ENCODE data around the gene ZNF419. TPM values are rescaled to one million over a fixed set of nuclear protein-coding genes. Genes with fewer than 3 reads are reported as not detected.

Gene ZNF419
- total and polyA plus RNA-seq, 2 donors (not counting 3 experiments of a cell fraction or from before 2014, with no cell fraction given), result 6.3 to 6.4 TPM

- Histone ChIP-seq H2AFZ (ENCODE audit: low read depth, low read length) (no peak overlapping the region), H3K27ac (ENCODE audit: insufficient read depth, low read depth, low read length) (no peak overlapping the region), H3K79me2 (ENCODE audit: control insufficient read depth, insufficient read depth, low read length) (no peaks in the 10 kb centered on the region), H3K4me1 (ENCODE audit: control insufficient read depth, extremely low read depth, insufficient read depth, low read length) (no peaks in the 10 kb centered on the region), H3K4me3 (replicated peaks in 1 of 3; ENCODE audit: insufficient read depth in 1 of 3, low read depth in 1 of 3, low read length in 3 of 3) (no peak overlapping the region), H3K9me1 (replicated peaks; ENCODE audit: control insufficient read depth, extremely low read depth, insufficient read depth, low read length) (no peaks in the 10 kb centered on the region), H3K9ac (replicated peaks; ENCODE audit: extremely low read depth, insufficient read depth, low read length) (no peak overlapping the region), H3K27me3 (ENCODE audit: control insufficient read depth in 2 of 2, insufficient read depth in 2 of 2, low read length in 2 of 2) (no peaks in the 10 kb centered on the region), H3K4me2 (ENCODE audit: insufficient read depth, low read length) (no peak overlapping the region), H3K36me3 (ENCODE audit: control insufficient read depth in 2 of 2, extremely low read depth in 1 of 2, insufficient read depth in 2 of 2, low read length in 2 of 2) (no peaks in the 10 kb centered on the region), H4K20me1 (replicated peaks; ENCODE audit: control insufficient read depth, extremely low read depth, insufficient read depth, low read length) (no peaks in the 10 kb centered on the region), H3K9me3 (replicated peaks; ENCODE audit: control insufficient read depth, insufficient read depth, low read length) (no peaks in the 10 kb centered on the region)
- intact Hi-C loops (cut with micrococcal nuclease) (no loop called here), dilution Hi-C loops (cut with MboI; ENCODE audit: extremely low pct_ligation_motif_present, low sequenced_read_pairs) (no loop called here)
- ChIA-PET CTCF (no interaction called here), POLR2A (no interaction called here)
- no TSS peak for BruUV-seq (replicated peaks)
- TF ChIP-seq GATA2 (IDR thresholded peaks at IDR 0.05; ENCODE audit: insufficient read depth, insufficient read length, low read depth, low read length) (no peak), CTCF (IDR thresholded peaks at IDR 0.05; ENCODE audit: extremely low read depth in 1 of 2, insufficient read depth in 1 of 2, low read depth in 1 of 2, low read length in 2 of 2) (no peak), POLR2A (IDR thresholded peaks at IDR 0.05; ENCODE audit: low read depth, low read length) (no peak), POLR2AphosphoS5 (IDR thresholded peaks at IDR 0.05; ENCODE audit: insufficient read depth, low read depth, low read length) (no peak), JUN (IDR thresholded peaks at IDR 0.05; ENCODE audit: borderline replicate concordance, insufficient read depth, insufficient read length, low read depth) (no peak), EZH2 (IDR thresholded peaks at IDR 0.05; ENCODE audit: borderline replicate concordance, low read depth, low read length, severe bottlenecking) (no peak), MAX (IDR thresholded peaks at IDR 0.05; ENCODE audit: insufficient read depth, insufficient read length) (no peak), FOS (IDR thresholded peaks at IDR 0.05; ENCODE audit: borderline replicate concordance, insufficient read depth, low read length) (no peak), MYC (IDR thresholded peaks at IDR 0.05; ENCODE audit: low read depth, low read length) (no peak)
- no peak for DNase-seq (ENCODE audit: low read depth, low spot score)
- no peak for FAIRE-seq
Measured at GRCh38 chr19:57452307-57452706, 35.2 kb upstream of the ZNF419 start.
